HCT116 (cell line): Measurements from ENCODE around the gene CPSF4L. TPM values are rescaled to one million over a fixed set of nuclear protein-coding genes. Genes with fewer than 3 reads are reported as not detected.

Source experiments
- ATAC-seq: fragments of 200-7000 bp; cut with Tn5 transposase; 2 replicates; pipeline ENCODE4 v1.9.1; 2020; ENCODE audit warnings: mild to moderate bottlenecking, moderate library complexity
- BruUV-seq: library from RNA; stranded (reverse); fragments of 400-500 nt; replicated peaks from 2 replicates; lab custom pipeline; 2021; lab: Mats Ljungman, UMichigan
- CTCF ChIA-PET: fragments of 300-600 bp; sonication (Branson Sonifier 250); formaldehyde crosslinking; loops from one replicate; lab custom pipeline; 2021; ENCODE audit warnings: antibody characterized with exemption; lab: Charles Lee
- POLR2A ChIA-PET: fragments of 300-600, 350-600 bp; sonication (Branson Sonifier 250); formaldehyde crosslinking; loops from one replicate; lab custom pipeline; 2021; ENCODE audit warnings: antibody characterized with exemption; lab: Charles Lee
- RAD21 ChIA-PET, 2 experiments: fragments of 300-600 bp; sonication (Branson Sonifier 250); formaldehyde crosslinking; loops; one replicate each; lab custom pipeline; 2023; ENCODE audit warnings: low total read pairs in 2 of 2; ENCODE audit not compliant: uncharacterized antibody in 2 of 2, unreplicated experiment in 2 of 2, low non-redundant PET in 1 of 2; lab: Charles Lee
- DNase-seq: peaks from one replicate; pipeline ENCODE4 v3.0.0-alpha.2; 2010; ENCODE audit warnings: low read depth, low spot score
- H2AFZ ChIP-seq: fragments of 200-600 bp; shearing (Covaris generic), sonication (generic); 2 replicates; pipeline ENCODE4 v1.6.1; 2017; ENCODE audit warnings: low read depth, mixed run types, mixed read lengths, antibody characterized with exemption, low read length; ENCODE audit not compliant: poor library complexity, severe bottlenecking
- H3K27ac ChIP-seq: 2 replicates; pipeline ENCODE4 v1.5.1; 2012; ENCODE audit warnings: low read depth, low read length
- H3K27me3 ChIP-seq: fragments of 200-600 bp; sonication (generic); 2 replicates; pipeline ENCODE4 v1.6.1; 2016; ENCODE audit warnings: mixed run types, low read length, mixed read lengths; ENCODE audit not compliant: insufficient read depth
- H3K36me3 ChIP-seq, 2 experiments: fragments of 200-500 bp in 1 of 2; fragments of 200-600 bp in 1 of 2; sonication (Bioruptor generic) in 1 of 2; sonication (generic) in 1 of 2; 2 replicates each; pipeline versions ENCODE4 v1.5.1 to v1.6.1; 2014 to 2016; ENCODE audit warnings: low read length in 2 of 2, inconsistent platforms in 1 of 2, mixed read lengths in 1 of 2, mixed run types in 1 of 2; ENCODE audit not compliant: insufficient read depth in 2 of 2, control insufficient read depth in 1 of 2
- H3K4me1 ChIP-seq, 2 experiments: fragments of 200-600 bp in 1 of 2; sonication (generic) in 1 of 2; 2 replicates each; pipeline versions ENCODE4 v1.5.1 to v1.6.1; 2012 to 2017; ENCODE audit warnings: low read length in 2 of 2, inconsistent platforms in 1 of 2, mild to moderate bottlenecking in 1 of 2, mixed read lengths in 1 of 2, mixed run types in 1 of 2, moderate library complexity in 1 of 2; ENCODE audit not compliant: insufficient read depth in 2 of 2, control insufficient read depth in 1 of 2
- H3K4me2 ChIP-seq: fragments of 200-600 bp; sonication (generic); 2 replicates; pipeline ENCODE4 v1.6.1; 2017; ENCODE audit warnings: mixed run types, low read length, mixed read lengths
- H3K4me3 ChIP-seq, 2 experiments: fragments of 200-600 bp in 1 of 2; sonication (generic) in 1 of 2; replicated peaks in 1 of 2; 2 replicates each; pipeline ENCODE4 v1.5.1; 2011 to 2016; ENCODE audit warnings: low read length in 2 of 2, control low read depth in 1 of 2, low read depth in 1 of 2, mild to moderate bottlenecking in 1 of 2, mixed read lengths in 1 of 2, mixed run types in 1 of 2
- H3K79me2 ChIP-seq: fragments of 200-600 bp; sonication (generic); 2 replicates; pipeline ENCODE4 v1.6.1; 2017; ENCODE audit warnings: mild to moderate bottlenecking, mixed run types, low read length, moderate library complexity, mixed read lengths; ENCODE audit not compliant: insufficient read depth
- H3K9ac ChIP-seq: fragments of 200-600 bp; sonication (generic); 2 replicates; pipeline ENCODE4 v1.6.1; 2016; ENCODE audit warnings: low read length, mixed read lengths
- H3K9me2 ChIP-seq: fragments of 200-600 bp; sonication (generic), shearing (Covaris generic); 2 replicates; pipeline ENCODE4 v1.6.1; 2017; ENCODE audit warnings: mixed run types, mild to moderate bottlenecking, moderate library complexity; ENCODE audit not compliant: insufficient read depth
- H3K9me3 ChIP-seq, 2 experiments: fragments of 200-500 bp in 1 of 2; fragments of 200-600 bp in 1 of 2; sonication (Bioruptor generic) in 1 of 2; sonication (generic) in 1 of 2; 2 replicates each; pipeline ENCODE4 v1.6.1; 2014 to 2017; ENCODE audit warnings: low read length in 2 of 2, mixed read lengths in 2 of 2, inconsistent platforms in 1 of 2, low read depth in 1 of 2, mild to moderate bottlenecking in 1 of 2, mixed run types in 1 of 2, moderate library complexity in 1 of 2; ENCODE audit not compliant: control insufficient read depth in 1 of 2, insufficient read depth in 1 of 2
- H4K20me1 ChIP-seq: fragments of 200-600 bp; sonication (generic), shearing (Covaris generic); 2 replicates; pipeline ENCODE4 v1.6.1; 2017; ENCODE audit warnings: mixed run types, mild to moderate bottlenecking, moderate library complexity; ENCODE audit not compliant: insufficient read depth
- CBX3 ChIP-seq: IDR thresholded peaks from 2 replicates; pipeline ENCODE4 v1.6.1; 2012; ENCODE audit warnings: low read depth
- CEBPB ChIP-seq: IDR thresholded peaks from 2 replicates; pipeline ENCODE4 v1.6.1; 2012; ENCODE audit warnings: low read depth
- EZH2phosphoT487 ChIP-seq: fragments of 200-600 bp; IDR thresholded peaks from 2 replicates; pipeline ENCODE4 v1.6.1; 2018; ENCODE audit warnings: antibody characterized with exemption, borderline replicate concordance
- FOSL1 ChIP-seq: IDR thresholded peaks from 2 replicates; pipeline ENCODE4 v1.6.1; 2012; ENCODE audit warnings: low read depth
- JUND ChIP-seq: IDR thresholded peaks from 2 replicates; pipeline ENCODE4 v1.6.1; 2012
- REST ChIP-seq: IDR thresholded peaks from 2 replicates; pipeline ENCODE4 v1.6.1; 2012; ENCODE audit warnings: low read depth
- SP1 ChIP-seq: IDR thresholded peaks from 2 replicates; pipeline ENCODE4 v1.6.1; 2012; ENCODE audit warnings: low read depth
- SRF ChIP-seq: IDR thresholded peaks from 2 replicates; pipeline ENCODE4 v1.6.1; 2012; ENCODE audit warnings: low read depth
- TCF7L2 ChIP-seq: IDR thresholded peaks from 2 replicates; pipeline ENCODE4 v1.7.0; 2011; ENCODE audit warnings: borderline replicate concordance, inconsistent platforms; ENCODE audit not compliant: insufficient read depth, insufficient read length; ENCODE audit errors: extremely low read depth
- YY1 ChIP-seq: IDR thresholded peaks from 2 replicates; pipeline ENCODE4 v1.6.1; 2011; ENCODE audit warnings: low read length, low read depth, moderate library complexity, mild to moderate bottlenecking; ENCODE audit not compliant: insufficient replicate concordance; ENCODE audit errors: extremely low read depth
- ZNF274 ChIP-seq: fragments of 200-500 bp; sonication (Bioruptor generic); IDR thresholded peaks from 2 replicates; pipeline ENCODE4 v1.6.1; 2014; ENCODE audit warnings: mild to moderate bottlenecking, low read depth, low read length, inconsistent platforms
- intact Hi-C: fragments of 100-400 bp; cut with micrococcal nuclease; formaldehyde crosslinking; loops from 2 replicates; pipeline ENCODE4 v1.10.0; 2022
- total RNA-seq: library from RNA; stranded (reverse); gene quantifications from one replicate; pipeline ENCODE4 v1.2.1, GENCODE V29; 2021; ENCODE audit not compliant: unreplicated experiment
- TF ChIP-seq, protein P1 (sequence below): IDR thresholded peaks from 2 replicates; pipeline ENCODE4 v1.6.1; 2012

CPSF4L gene
- total RNA-seq, 1 experiment from 2014 or later, result not detected

- no TSS peak for BruUV-seq
- Histone ChIP-seq H3K9me2 (no peaks in the 10 kb centered on the region), H3K4me3 (no peak overlapping the region), H3K4me1 (peaks cover 65 to 73% of the 10 kb centered on the region in 2 experiments), H3K9me3 (no peaks in the 10 kb centered on the region), H3K9ac (peak overlapping the region; percentile 81), H2AFZ (no peak overlapping the region), H3K27me3 (no peaks in the 10 kb centered on the region), H3K27ac (no peak overlapping the region), H3K79me2 (peaks cover 74% of the 10 kb centered on the region), H3K4me2 (peak overlapping the region; percentile 81), H4K20me1 (no peaks in the 10 kb centered on the region), H3K36me3 (peaks cover 8 to 25% of the 10 kb centered on the region in 2 experiments; a peak in 3 of 4 replicates)
- intact Hi-C loops, result no loop called here
- TF ChIP-seq CBX3 (no peak), EZH2phosphoT487 (no peak), CEBPB (no peak), JUND (no peak), SRF (no peak), TCF7L2 (no peak), SP1 (no peak), FOSL1 (no peak), YY1 (no peak), REST (no peak), ZNF274 (no peak)
- TF ChIP-seq, protein P1, sequence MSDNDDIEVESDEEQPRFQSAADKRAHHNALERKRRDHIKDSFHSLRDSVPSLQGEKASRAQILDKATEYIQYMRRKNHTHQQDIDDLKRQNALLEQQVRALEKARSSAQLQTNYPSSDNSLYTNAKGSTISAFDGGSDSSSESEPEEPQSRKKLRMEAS, result no peak
- ChIA-PET POLR2A (no interaction called here), CTCF (no interaction called here), RAD21 (no interaction called here)
- ATAC-seq, result no peak
- DNase-seq, result no peak
Observed at GRCh38 chr17:73288534-73289302, 27.0 kb upstream of the CPSF4L start.
